NCI-H1436 (cell line): Measurements from ENCODE around the gene IRF2BP2.

Source experiments
- DNase-seq: peaks from one replicate; lab custom pipeline; 2025; lab: John Stamatoyannopoulos, UW

The IRF2BP2 gene

DNA sequence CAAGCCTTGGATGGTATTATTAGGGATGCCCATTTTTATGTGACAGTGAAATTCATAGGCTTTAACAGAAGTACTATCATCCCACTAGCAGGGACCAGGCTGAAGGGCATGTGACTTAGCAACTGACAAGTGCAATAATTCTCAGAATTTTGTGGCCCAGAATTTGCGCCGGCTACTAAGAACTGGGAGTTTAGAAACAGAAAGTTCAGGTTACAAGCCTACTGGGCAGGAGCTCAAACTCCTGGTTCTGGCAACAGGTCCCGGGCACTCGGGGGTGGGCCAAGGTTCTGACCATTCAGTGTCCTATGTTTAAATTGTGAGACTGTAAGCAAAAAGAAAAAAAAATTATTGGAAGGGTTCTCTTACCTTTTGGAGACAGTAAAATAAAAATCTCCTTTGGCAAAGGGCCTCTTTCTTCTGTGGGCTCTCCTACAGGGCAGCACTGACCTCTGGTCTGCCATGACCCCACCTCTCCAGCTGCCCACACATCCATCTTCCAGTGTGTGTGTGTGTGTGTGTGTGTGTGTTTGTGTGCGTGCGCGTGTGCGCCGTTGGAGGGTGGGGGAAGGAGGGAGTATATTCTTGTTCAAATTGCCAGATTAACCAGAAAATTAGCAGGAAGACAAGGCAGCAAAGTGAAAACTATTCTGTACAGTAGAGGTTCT, 26.1 kb downstream of the IRF2BP2 start:
- DNase-seq, result no peak

DNA sequence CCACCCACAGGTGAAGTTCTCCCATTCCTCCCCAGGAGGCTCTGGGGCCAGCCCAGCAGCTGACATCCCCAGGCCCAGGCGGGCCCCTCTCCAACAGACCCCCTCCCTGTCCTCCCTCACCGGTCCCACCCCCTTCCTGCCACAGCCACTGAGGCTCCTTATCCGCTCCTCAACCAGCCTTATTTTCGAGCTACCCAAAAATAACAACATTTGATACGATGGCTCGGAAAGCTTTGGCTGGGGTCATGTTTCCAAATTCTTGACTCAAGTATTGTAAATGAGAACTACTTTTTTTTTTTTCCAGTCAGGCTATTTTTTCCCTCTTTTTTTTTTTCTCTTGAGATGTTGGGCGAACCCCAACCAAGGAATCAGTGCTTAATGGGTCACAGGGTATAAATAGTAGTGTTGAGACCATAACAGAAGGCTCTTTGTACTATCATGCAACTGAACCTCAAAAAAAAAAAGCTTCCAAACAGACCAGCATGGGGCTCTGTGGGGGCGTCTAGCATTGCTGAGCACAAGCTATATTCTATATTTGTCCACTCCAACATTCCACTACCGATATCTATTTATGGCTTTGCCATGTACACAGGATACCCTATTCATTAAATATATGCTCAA, 27.2 kb downstream of the IRF2BP2 start:
- DNase-seq, result no peak

GRCh38 chr1:234582186-234582585, 27.8 kb downstream of the IRF2BP2 start:
- DNase-seq, result no peak

DNA sequence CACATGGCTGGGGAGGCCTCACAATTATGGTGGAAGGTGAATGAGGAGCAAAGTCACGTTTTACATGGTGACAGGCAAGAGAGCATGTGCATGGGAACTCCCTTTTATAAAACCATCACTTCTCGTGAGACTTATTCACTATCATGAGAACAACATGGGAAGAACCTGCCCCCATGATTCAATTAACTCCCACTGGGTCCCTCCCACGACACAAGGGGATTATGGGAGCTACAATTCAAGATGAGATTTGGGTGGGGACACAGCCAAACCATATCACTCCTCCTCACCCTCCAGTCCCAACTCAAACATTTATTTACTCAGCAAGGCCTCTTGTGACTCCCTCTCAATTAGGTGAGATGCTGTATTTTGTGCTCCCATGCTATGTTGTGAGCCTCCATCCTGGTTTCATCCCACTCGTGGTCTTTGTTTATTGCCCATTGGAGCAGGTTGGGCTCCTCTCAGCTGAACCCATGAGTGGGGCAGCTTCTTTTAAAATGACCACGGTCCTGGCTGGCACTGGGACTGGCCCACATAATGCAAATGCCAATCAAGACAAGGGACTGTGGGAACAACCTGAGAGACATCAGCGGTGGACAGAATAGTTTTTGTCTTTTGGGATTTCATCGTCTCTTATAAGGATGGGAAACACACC, 28.8 kb downstream of the IRF2BP2 start:
- DNase-seq, result no peak

- DNase-seq, result peak; percentile 8
Observed at GRCh38 chr1:234579967-234580366, 30.0 kb downstream of the IRF2BP2 start.

DNA sequence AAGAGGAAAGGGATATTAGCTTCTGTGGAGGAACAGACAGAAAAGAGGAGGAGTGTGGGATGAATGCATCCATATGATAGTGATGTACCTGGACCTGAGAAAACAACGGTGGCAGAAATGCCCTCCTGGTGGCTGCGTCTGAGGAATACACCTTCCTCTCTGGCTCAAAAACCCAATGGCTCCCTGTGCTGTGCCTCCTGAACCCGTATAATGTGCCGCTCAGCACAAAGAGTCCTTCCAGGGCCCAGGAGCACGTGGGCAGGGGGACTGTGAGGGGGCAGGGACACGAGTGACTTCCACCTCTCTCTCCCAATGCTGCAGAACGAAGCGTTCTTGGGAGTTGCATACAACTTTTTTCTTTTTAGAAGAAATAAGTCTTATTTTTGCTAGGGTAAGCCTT, 31.2 kb downstream of the IRF2BP2 start:
- DNase-seq, result no peak

- no peak for DNase-seq
Observed at GRCh38 chr1:234578087-234578486, 31.9 kb downstream of the IRF2BP2 start.

DNA sequence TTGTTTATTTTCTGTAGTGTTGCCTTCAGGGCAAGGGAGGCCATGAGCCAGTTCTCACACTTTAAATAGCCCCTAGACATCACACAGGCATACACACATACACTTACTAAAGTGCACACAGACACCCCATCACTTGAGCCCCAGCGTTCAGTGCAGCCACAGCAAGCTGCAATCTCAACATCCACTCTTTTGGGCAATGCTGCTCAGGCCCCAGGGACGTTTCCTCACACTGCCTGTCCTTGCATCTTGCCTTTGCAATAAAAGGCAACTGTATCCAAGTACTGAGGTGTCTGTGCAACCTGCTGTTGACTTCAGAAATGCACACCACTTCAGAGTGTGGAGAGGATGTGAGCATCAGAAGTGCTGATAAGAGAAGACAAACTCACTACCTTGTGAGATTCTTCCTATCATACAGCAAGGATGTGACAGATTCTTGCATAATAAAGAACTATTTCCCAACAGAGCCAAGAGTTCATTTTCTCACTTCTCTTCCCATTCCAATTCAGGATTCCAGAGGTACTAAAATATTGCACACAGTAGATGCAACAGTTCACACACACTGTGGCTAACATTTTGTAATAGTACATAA, 36.2 kb downstream of the IRF2BP2 start:
- DNase-seq, result no peak

- no peak for DNase-seq
Observed at GRCh38 chr1:234572966-234573365, 37.0 kb downstream of the IRF2BP2 start.

- DNase-seq, result no peak
Observed at GRCh38 chr1:234571702-234572101, 38.3 kb downstream of the IRF2BP2 start.

- peak; percentile 66 for DNase-seq
Observed at GRCh38 chr1:234570329-234571120, 39.5 kb downstream of the IRF2BP2 start.

GRCh38 chr1:234568345-234568744, 41.6 kb downstream of the IRF2BP2 start:
- no peak for DNase-seq

GRCh38 chr1:234565132-234565531, 44.8 kb downstream of the IRF2BP2 start:
- DNase-seq, result no peak

GRCh38 chr1:234564035-234565029, 45.6 kb downstream of the IRF2BP2 start:
- DNase-seq, result no peak

DNA sequence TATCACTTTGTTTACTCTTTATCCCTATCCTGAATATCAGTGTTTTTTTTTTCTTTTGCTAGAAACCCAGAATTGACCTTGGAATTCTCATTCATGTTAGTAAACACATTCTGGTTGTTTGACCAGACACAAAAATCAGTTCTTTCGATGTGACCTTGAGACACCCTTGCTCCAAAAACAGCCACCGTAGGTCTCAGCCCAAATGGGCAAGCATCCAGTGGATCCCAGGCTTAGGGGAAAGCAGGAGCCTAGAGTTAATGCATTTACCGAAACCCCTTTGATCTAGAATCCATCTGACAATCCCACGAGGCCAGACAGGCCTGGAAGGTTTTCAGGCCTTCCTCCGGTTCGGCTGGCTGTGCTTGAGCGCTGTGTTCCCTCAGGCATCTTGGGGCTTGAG, 47.6 kb downstream of the IRF2BP2 start:
- DNase-seq, result no peak

DNA sequence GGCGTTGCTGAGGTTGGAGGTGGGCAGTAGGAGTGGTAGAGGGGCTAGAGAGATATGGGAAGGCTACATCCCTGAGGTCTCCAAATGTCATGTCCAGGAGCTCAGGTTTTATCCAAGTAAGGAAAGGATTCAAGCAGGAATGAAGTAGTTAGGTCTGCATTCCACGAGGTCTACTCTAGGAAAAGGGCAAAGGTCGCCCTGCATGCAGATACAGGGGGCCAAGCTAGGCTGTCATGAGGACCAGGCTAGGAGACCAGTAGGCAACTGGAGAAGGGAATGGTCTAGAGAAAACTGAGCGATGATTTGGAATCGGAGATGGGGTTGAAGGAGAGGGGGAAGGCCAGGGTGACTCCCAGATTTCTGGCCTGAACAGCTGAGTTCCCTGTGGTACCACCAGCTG, 48.7 kb downstream of the IRF2BP2 start:
- no peak for DNase-seq

GRCh38 chr1:234559902-234560676, 49.9 kb downstream of the IRF2BP2 start:
- no peak for DNase-seq

DNA sequence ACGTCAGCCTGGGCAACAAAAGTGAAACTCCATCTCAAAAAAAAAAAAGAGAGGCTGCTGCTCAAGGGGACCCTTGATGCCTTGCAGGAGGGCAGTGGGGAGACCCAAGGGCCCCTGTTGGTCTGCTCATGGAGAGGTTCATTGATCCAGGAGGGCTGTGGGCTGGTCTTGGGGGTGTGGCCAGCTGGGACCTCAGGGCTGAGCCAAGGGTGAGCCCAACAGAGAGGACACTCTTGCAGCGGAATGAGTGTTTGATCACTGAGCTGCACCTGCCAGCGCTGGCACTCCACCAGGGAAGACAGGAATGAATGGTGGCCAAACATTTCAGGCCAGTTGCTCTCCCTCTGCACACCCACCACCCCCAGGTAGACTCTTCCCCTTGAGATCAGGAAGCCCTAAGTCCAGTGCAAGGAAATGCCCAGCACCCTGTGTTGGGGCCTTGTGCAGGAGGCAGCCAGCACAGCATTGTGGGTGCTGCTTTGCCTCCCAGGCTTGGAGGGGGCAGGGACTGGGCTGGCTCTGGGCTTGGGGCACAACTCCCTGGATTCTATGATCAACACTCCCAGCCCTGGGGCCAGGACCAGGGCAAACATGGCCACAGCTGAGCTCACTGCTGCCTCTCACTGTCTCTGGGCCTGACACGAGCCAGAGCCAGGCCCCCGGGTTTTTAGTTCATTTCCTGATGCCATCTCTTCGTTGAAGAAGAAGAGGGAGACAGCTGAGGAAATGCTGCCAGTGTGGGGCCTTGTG, 50.7 kb downstream of the IRF2BP2 start:
- no peak for DNase-seq

GRCh38 chr1:234558330-234558836, 51.6 kb downstream of the IRF2BP2 start:
- no peak for DNase-seq
